Mesothelial cell of epicardium (in vitro differentiated cells): ENCODE measurements around the gene GET4. TPM values are rescaled to one million over a fixed set of nuclear protein-coding genes. Genes with fewer than 3 reads are reported as not detected.

Source experiments
- DNase-seq, 2 experiments: peaks; one replicate each; pipeline ENCODE4 v3.0.0; 2021; ENCODE audit warnings: low spot score in 2 of 2; ENCODE audit not compliant: unreplicated experiment in 2 of 2
- H3K27ac Mint-ChIP-seq: 2 replicates; pipeline ENCODE4 v1.8.0; 2021; ENCODE audit warnings: mixed read lengths
- H3K27me3 Mint-ChIP-seq: 2 replicates; pipeline ENCODE4 v1.8.0; 2021; ENCODE audit warnings: low read depth, mixed read lengths
- H3K36me3 Mint-ChIP-seq: 2 replicates; pipeline ENCODE4 v1.8.0; 2021; ENCODE audit warnings: mixed read lengths
- H3K4me1 Mint-ChIP-seq: 2 replicates; pipeline ENCODE4 v1.8.0; 2021; ENCODE audit warnings: mixed read lengths
- H3K4me3 Mint-ChIP-seq: 2 replicates; pipeline ENCODE4 v1.8.0; 2021; ENCODE audit warnings: mild to moderate bottlenecking, moderate library complexity, mixed read lengths
- H3K9me3 Mint-ChIP-seq: 2 replicates; pipeline ENCODE4 v1.8.0; 2021; ENCODE audit warnings: mixed read lengths
- total RNA-seq: library from RNA; stranded (reverse); gene quantifications from 3 replicates; pipeline ENCODE4 v1.2.1, GENCODE V29; 2021
- TF ChIP-seq, protein P1 (sequence below): fragments of 200-600 bp; sonication (generic); IDR thresholded peaks from one replicate; pipeline ENCODE4 v1.5.0; 2021; ENCODE audit warnings: antibody characterized with exemption; ENCODE audit not compliant: unreplicated experiment

GET4 gene
- total RNA-seq, 1 donor from 2014 or later = 77.6 TPM

- TF ChIP-seq, protein P1, sequence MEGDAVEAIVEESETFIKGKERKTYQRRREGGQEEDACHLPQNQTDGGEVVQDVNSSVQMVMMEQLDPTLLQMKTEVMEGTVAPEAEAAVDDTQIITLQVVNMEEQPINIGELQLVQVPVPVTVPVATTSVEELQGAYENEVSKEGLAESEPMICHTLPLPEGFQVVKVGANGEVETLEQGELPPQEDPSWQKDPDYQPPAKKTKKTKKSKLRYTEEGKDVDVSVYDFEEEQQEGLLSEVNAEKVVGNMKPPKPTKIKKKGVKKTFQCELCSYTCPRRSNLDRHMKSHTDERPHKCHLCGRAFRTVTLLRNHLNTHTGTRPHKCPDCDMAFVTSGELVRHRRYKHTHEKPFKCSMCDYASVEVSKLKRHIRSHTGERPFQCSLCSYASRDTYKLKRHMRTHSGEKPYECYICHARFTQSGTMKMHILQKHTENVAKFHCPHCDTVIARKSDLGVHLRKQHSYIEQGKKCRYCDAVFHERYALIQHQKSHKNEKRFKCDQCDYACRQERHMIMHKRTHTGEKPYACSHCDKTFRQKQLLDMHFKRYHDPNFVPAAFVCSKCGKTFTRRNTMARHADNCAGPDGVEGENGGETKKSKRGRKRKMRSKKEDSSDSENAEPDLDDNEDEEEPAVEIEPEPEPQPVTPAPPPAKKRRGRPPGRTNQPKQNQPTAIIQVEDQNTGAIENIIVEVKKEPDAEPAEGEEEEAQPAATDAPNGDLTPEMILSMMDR = no peak
- H3K4me3 Mint-ChIP-seq = no peak overlapping the region
- H3K36me3 Mint-ChIP-seq = peaks cover 9% of the 10 kb centered on the region
- DNase-seq = no peak
- no peak overlapping the region for H3K27ac Mint-ChIP-seq
- H3K9me3 Mint-ChIP-seq = no peaks in the 10 kb centered on the region
- no peaks in the 10 kb centered on the region for H3K4me1 Mint-ChIP-seq
- no peaks in the 10 kb centered on the region for H3K27me3 Mint-ChIP-seq
Observed at GRCh38 chr7:886626-887487, 10.5 kb downstream of the GET4 start.

GRCh38 chr7:887488-887820 is 11.1 kb downstream of the GET4 start:
- TF ChIP-seq, protein P1 = no peak
- H3K4me3 Mint-ChIP-seq = no peak overlapping the region
- H3K36me3 Mint-ChIP-seq = peaks cover 14% of the 10 kb centered on the region
- H3K9me3 Mint-ChIP-seq = no peaks in the 10 kb centered on the region
- DNase-seq = no peak
- no peaks in the 10 kb centered on the region for H3K27me3 Mint-ChIP-seq
- no peaks in the 10 kb centered on the region for H3K4me1 Mint-ChIP-seq
- H3K27ac Mint-ChIP-seq = no peak overlapping the region

- TF ChIP-seq, protein P1 = no peak
- Mint-ChIP-seq H3K9me3 (no peaks in the 10 kb centered on the region), H3K27ac (no peak overlapping the region), H3K4me1 (no peaks in the 10 kb centered on the region), H3K4me3 (no peak overlapping the region), H3K27me3 (no peaks in the 10 kb centered on the region), H3K36me3 (peaks cover 21% of the 10 kb centered on the region)
- DNase-seq = no peak
Observed at GRCh38 chr7:888081-889024, 12.0 kb downstream of the GET4 start.

GRCh38 chr7:889025-889390 is 12.7 kb downstream of the GET4 start:
- TF ChIP-seq, protein P1 = no peak
- no peak overlapping the region for H3K4me3 Mint-ChIP-seq
- no peaks in the 10 kb centered on the region for H3K9me3 Mint-ChIP-seq
- no peaks in the 10 kb centered on the region for H3K27me3 Mint-ChIP-seq
- DNase-seq = no peak
- H3K36me3 Mint-ChIP-seq = peaks cover 23% of the 10 kb centered on the region
- H3K4me1 Mint-ChIP-seq = no peaks in the 10 kb centered on the region
- no peak overlapping the region for H3K27ac Mint-ChIP-seq

DNA sequence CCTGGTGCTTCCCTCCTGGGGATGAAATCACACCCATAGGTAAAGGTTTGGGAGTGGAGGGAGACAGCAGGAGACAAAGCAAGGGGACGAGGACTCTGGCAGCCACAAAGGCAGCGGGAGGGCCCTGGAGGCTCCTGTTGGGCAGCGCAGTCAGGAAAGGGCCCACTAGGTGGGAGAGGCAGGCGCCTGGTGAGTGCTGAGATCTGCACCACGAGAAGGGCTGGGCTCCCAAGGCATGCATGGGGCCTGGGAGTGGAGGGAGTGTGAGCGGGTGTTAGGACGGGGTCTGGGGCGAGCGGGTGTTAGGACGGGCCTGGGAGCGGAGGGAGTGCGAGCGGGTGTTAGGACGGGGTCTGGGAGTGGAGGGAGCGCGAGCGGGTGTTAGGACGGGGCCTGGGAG is 13.0 kb downstream of the GET4 start:
- H3K36me3 Mint-ChIP-seq = peaks cover 23% of the 10 kb centered on the region
- H3K27me3 Mint-ChIP-seq = no peaks in the 10 kb centered on the region
- no peak overlapping the region for H3K27ac Mint-ChIP-seq

More for the DNA sequence above, 13.0 kb downstream of the GET4 start:
- no peak overlapping the region for H3K4me3 Mint-ChIP-seq
- H3K4me1 Mint-ChIP-seq = no peaks in the 10 kb centered on the region
- DNase-seq = no peak
- TF ChIP-seq, protein P1 = no peak
- H3K9me3 Mint-ChIP-seq = no peaks in the 10 kb centered on the region
